Measurements from ENCODE around the gene AKAP14.
"Not testable (repeated sequence)": the region's sequence is repeated elsewhere in the genome, so short reads cannot be mapped to it uniquely, and the experiment has no call there.

AKAP14 gene

GRCh38 chrX:119935215-119935874 is 39.7 kb downstream of the AKAP14 start:
- DNase-seq, result no peak

- DNase-seq, result no peak
Measured at GRCh38 chrX:119941336-119941735, 45.6 kb downstream of the AKAP14 start.

- DNase-seq, result no peak
Measured at GRCh38 chrX:119942173-119942819, 46.6 kb downstream of the AKAP14 start.

- DNase-seq, result no peak
Measured at GRCh38 chrX:119942831-119943184, 47.1 kb downstream of the AKAP14 start.

GRCh38 chrX:119943185-119943988 is 47.7 kb downstream of the AKAP14 start, which contains the start of gene NKAP:
NKAP (minus strand) TSS chrX:119943751; CDS start chrX:119943605, 146 bp downstream.
- peak; percentile 74 for DNase-seq

- DNase-seq, result no peak
Measured at GRCh38 chrX:119945481-119945880, 49.8 kb downstream of the AKAP14 start.

- DNase-seq, result no peak
Measured at GRCh38 chrX:119948381-119948780, 52.7 kb downstream of the AKAP14 start.

GRCh38 chrX:119954374-119954773 is 58.7 kb downstream of the AKAP14 start:
- no peak for DNase-seq

- not testable (repeated sequence) for DNase-seq
Measured at GRCh38 chrX:119955807-119956570, 60.3 kb downstream of the AKAP14 start.

- no peak for DNase-seq
Measured at GRCh38 chrX:119960625-119961024, 64.9 kb downstream of the AKAP14 start.

GRCh38 chrX:119966837-119967236 is 71.1 kb downstream of the AKAP14 start:
- not testable (repeated sequence) for DNase-seq

All from activated CD4-positive, alpha-beta T cell treated with anti-CD3 and anti-CD28 coated beads for 1 hour (primary cell).